H9 (cell line): ENCODE results near the gene FANCI. TPM values are rescaled to one million over a fixed set of nuclear protein-coding genes. Genes with fewer than 3 reads are reported as not detected.

ENCODE experiments used
- DNase-seq: peaks from one replicate; pipeline ENCODE4 v3.0.0-alpha.2; 2017
- H2AFZ ChIP-seq: one replicate; pipeline ENCODE4 v1.6.1; 2013; ENCODE audit warnings: mild to moderate bottlenecking, low read length, control low read depth, moderate library complexity
- H2AK5ac ChIP-seq: 2 replicates; pipeline ENCODE4 v1.6.1; 2013; ENCODE audit warnings: low read length, control low read depth, mixed read lengths; ENCODE audit not compliant: insufficient read length
- H2BK120ac ChIP-seq: one replicate; pipeline ENCODE4 v1.6.1; 2013; ENCODE audit warnings: low read depth, mild to moderate bottlenecking, low read length, control low read depth, inconsistent platforms; ENCODE audit not compliant: poor library complexity, severe bottlenecking
- H2BK12ac ChIP-seq: 2 replicates; pipeline ENCODE4 v1.6.1; 2013; ENCODE audit warnings: low read length, control low read depth, mixed read lengths, low read depth; ENCODE audit not compliant: insufficient read length
- H2BK15ac ChIP-seq: 2 replicates; pipeline ENCODE4 v1.6.1; 2013; ENCODE audit warnings: low read depth, low read length, control low read depth
- H2BK20ac ChIP-seq: one replicate; pipeline ENCODE4 v1.6.1; 2013; ENCODE audit warnings: low read depth, mild to moderate bottlenecking, low read length, control low read depth, inconsistent platforms; ENCODE audit not compliant: poor library complexity, severe bottlenecking
- H2BK5ac ChIP-seq: 2 replicates; pipeline ENCODE4 v1.6.1; 2013; ENCODE audit warnings: low read length, control low read depth, mixed read lengths; ENCODE audit not compliant: insufficient read length
- H3K14ac ChIP-seq: 2 replicates; pipeline ENCODE4 v1.6.1; 2013; ENCODE audit warnings: low read length, control low read depth; ENCODE audit not compliant: insufficient read depth
- H3K18ac ChIP-seq: 2 replicates; pipeline ENCODE4 v1.6.1; 2013; ENCODE audit warnings: low read depth, mild to moderate bottlenecking, mixed read lengths, low read length, control low read depth; ENCODE audit not compliant: insufficient read length
- H3K23ac ChIP-seq: 2 replicates; pipeline ENCODE4 v1.6.1; 2013; ENCODE audit warnings: low read length, control low read depth, mixed read lengths, low read depth; ENCODE audit not compliant: insufficient read length
- H3K23me2 ChIP-seq: 2 replicates; pipeline ENCODE4 v1.6.1; 2013; ENCODE audit warnings: low read depth, mild to moderate bottlenecking, mixed read lengths, low read length, control low read depth; ENCODE audit not compliant: insufficient read length, poor library complexity, severe bottlenecking
- H3K27ac ChIP-seq: 2 replicates; pipeline ENCODE4 v1.5.1; 2013; ENCODE audit warnings: low read length, control low read depth, mixed read lengths, low read depth; ENCODE audit not compliant: insufficient read length
- H3K27me3 ChIP-seq: 2 replicates; pipeline ENCODE4 v1.6.1; 2013; ENCODE audit warnings: low read length, control low read depth, inconsistent platforms; ENCODE audit not compliant: insufficient read depth
- H3K4ac ChIP-seq: 2 replicates; pipeline ENCODE4 v1.6.1; 2013; ENCODE audit warnings: low read depth, mild to moderate bottlenecking, control low read depth, inconsistent platforms, low read length, moderate library complexity
- H3K4me1 ChIP-seq: 2 replicates; pipeline ENCODE4 v1.6.1; 2013; ENCODE audit warnings: low read length, control low read depth, inconsistent platforms; ENCODE audit not compliant: insufficient read depth
- H3K4me2 ChIP-seq: 2 replicates; pipeline ENCODE4 v1.6.1; 2013; ENCODE audit warnings: low read length, control low read depth, mixed read lengths; ENCODE audit not compliant: insufficient read length, insufficient read depth
- H3K56ac ChIP-seq: 2 replicates; pipeline ENCODE4 v1.6.1; 2013; ENCODE audit warnings: low read depth, mild to moderate bottlenecking, mixed read lengths, low read length, control low read depth; ENCODE audit not compliant: insufficient read length
- H3K79me1 ChIP-seq: 2 replicates; pipeline ENCODE4 v1.6.1; 2013; ENCODE audit warnings: low read depth, mild to moderate bottlenecking, moderate library complexity, low read length, control low read depth, inconsistent platforms; ENCODE audit not compliant: insufficient read depth, poor library complexity, severe bottlenecking
- H3K79me2 ChIP-seq: 2 replicates; pipeline ENCODE4 v1.6.1; 2013; ENCODE audit warnings: low read length, control low read depth, inconsistent platforms; ENCODE audit not compliant: insufficient read depth
- H3K9ac ChIP-seq: 2 replicates; pipeline ENCODE4 v1.6.1; 2013; ENCODE audit warnings: low read length, control low read depth, mixed read lengths; ENCODE audit not compliant: insufficient read length; ENCODE audit errors: extremely low read depth
- H3K9me3 ChIP-seq: one replicate; pipeline ENCODE4 v1.6.1; 2013; ENCODE audit warnings: low read depth, low read length, inconsistent platforms; ENCODE audit not compliant: control insufficient read depth
- H3T11ph ChIP-seq: one replicate; pipeline ENCODE4 v1.6.1; 2013; ENCODE audit warnings: mild to moderate bottlenecking, low read length, control low read depth, inconsistent platforms
- H4K20me1 ChIP-seq: one replicate; pipeline ENCODE4 v1.6.1; 2013; ENCODE audit not compliant: control insufficient read depth, insufficient read length, insufficient read depth
- H4K5ac ChIP-seq: 2 replicates; pipeline ENCODE4 v1.6.1; 2013; ENCODE audit warnings: low read depth, mild to moderate bottlenecking, mixed read lengths, low read length, control low read depth; ENCODE audit not compliant: insufficient read length
- H4K8ac ChIP-seq: replicated peaks from 2 replicates; pipeline ENCODE4 v1.6.1; 2013; ENCODE audit warnings: low read length, control low read depth, mixed read lengths, low read depth; ENCODE audit not compliant: insufficient read length
- H4K91ac ChIP-seq: 2 replicates; pipeline ENCODE4 v1.6.1; 2013; ENCODE audit warnings: low read depth, mild to moderate bottlenecking, moderate library complexity, mixed read lengths, low read length, control low read depth; ENCODE audit not compliant: insufficient read length
- H3K27ac Mint-ChIP-seq, 3 experiments: 2 replicates in 2 of 3; 3 replicates in 1 of 3; pipeline ENCODE4 v1.8.0; 2020 to 2021; ENCODE audit warnings: mixed read lengths in 3 of 3, mild to moderate bottlenecking in 1 of 3, moderate library complexity in 1 of 3
- H3K27me3 Mint-ChIP-seq: 2 replicates; pipeline ENCODE4 v1.8.0; 2021; ENCODE audit warnings: low read depth, mild to moderate bottlenecking, moderate library complexity, mixed read lengths
- H3K36me3 Mint-ChIP-seq, 3 experiments: 2 replicates in 2 of 3; 3 replicates in 1 of 3; pipeline ENCODE4 v1.8.0; 2020 to 2021; ENCODE audit warnings: low read depth in 3 of 3, mixed read lengths in 3 of 3; ENCODE audit not compliant: insufficient read depth in 1 of 3
- H3K4me1 Mint-ChIP-seq, 2 experiments: 2 replicates each; pipeline ENCODE4 v1.8.0; 2020; ENCODE audit warnings: mixed read lengths in 2 of 2
- H3K4me3 Mint-ChIP-seq, 2 experiments: 2 replicates in 1 of 2; 3 replicates in 1 of 2; pipeline ENCODE4 v1.8.0; 2020 to 2021; ENCODE audit warnings: mild to moderate bottlenecking in 2 of 2, mixed read lengths in 2 of 2, moderate library complexity in 1 of 2
- H3K9me3 Mint-ChIP-seq, 2 experiments: 2 replicates in 1 of 2; 3 replicates in 1 of 2; pipeline ENCODE4 v1.8.0; 2020; ENCODE audit warnings: mild to moderate bottlenecking in 2 of 2, mixed read lengths in 2 of 2, moderate library complexity in 1 of 2
- CTCF ChIP-seq: fragments of 200-600 bp; sonication (generic); conservative IDR thresholded peaks from 3 replicates; pipeline ENCODE4 v1.8.0; 2021; ENCODE audit warnings: antibody characterized with exemption, mild to moderate bottlenecking
- WGBS: extraction: QIAGEN DNeasy Blood & Tissue Kit; methylation state at CpG from one replicate; pipeline ENCODE4 v1.1.7; 2013; ENCODE audit warnings: missing lambda C conversion rate, low lambda C conversion rate, mixed read lengths; ENCODE audit not compliant: insufficient read length; ENCODE audit errors: extremely low coverage; 5-methylcytosine and 5-hydroxymethylcytosine counted together
- total RNA-seq: library from RNA; stranded (reverse); gene quantifications from 2 replicates; pipeline ENCODE4 v1.2.1, GENCODE V29; 2021

FANCI gene
- total RNA-seq, 1 experiment from 2014 or later, result 106 TPM

- Histone ChIP-seq H2BK15ac (no peak overlapping the region), H4K20me1 (no peaks in the 10 kb centered on the region), H3K18ac (no peak overlapping the region), H3K23me2 (no peaks in the 10 kb centered on the region), H2BK12ac (no peak overlapping the region), H2BK120ac (no peak overlapping the region), H3K27me3 (peaks cover 70% of the 10 kb centered on the region), H3K9me3 (no peaks in the 10 kb centered on the region), H4K91ac (no peak overlapping the region), H3K27ac (no peak overlapping the region), H2AFZ (no peak overlapping the region), H3T11ph (no peak overlapping the region), H3K79me2 (no peaks in the 10 kb centered on the region), H3K4me2 (peak overlapping the region; percentile 7), H3K14ac (no peak overlapping the region), H3K56ac (no peak overlapping the region), H3K4ac (no peak overlapping the region), H3K79me1 (no peaks in the 10 kb centered on the region), H4K5ac (no peak overlapping the region), H3K23ac (no peak overlapping the region), H2BK5ac (no peak overlapping the region), H3K9ac (no peak overlapping the region), H2BK20ac (no peak overlapping the region), H2AK5ac (no peak overlapping the region), H4K8ac (no peak overlapping the region), H3K4me1 (no peaks in the 10 kb centered on the region)
- WGBS, result no CpG with 5 or more reads among the region's 68 CpGs
- Mint-ChIP-seq H3K4me3 (peak overlapping the region; percentile 61 to 79), H3K27ac (no peak overlapping the region), H3K36me3 (no peaks in the 10 kb centered on the region), H3K4me1 (peaks cover 27% of the 10 kb centered on the region in 2 experiments), H3K9me3 (peaks cover 0 to 4% of the 10 kb centered on the region in 2 experiments; a peak in 1 of 5 replicates), H3K27me3 (peaks cover 100% of the 10 kb centered on the region)
- TF ChIP-seq CTCF, result peak; percentile 98
- DNase-seq, result peak; percentile 84
Measured at GRCh38 chr15:89358755-89359439, 115.1 kb downstream of the FANCI start.
